GM10248 (cell line): Measurements from ENCODE around the gene TRAP1.

ENCODE experiments used
- CTCF ChIA-PET: fragments of 300-600 bp; sonication (Branson Sonifier 250); formaldehyde crosslinking; extraction: SDS; loops from one replicate; lab custom pipeline; 2021; ENCODE audit warnings: antibody characterized with exemption; lab: Yijun Ruan, JAX
- POLR2A ChIA-PET: fragments of 350-650 bp; sonication (Branson Sonifier 250); formaldehyde crosslinking; extraction: SDS; loops from one replicate; lab custom pipeline; 2020; ENCODE audit warnings: antibody characterized with exemption; lab: Yijun Ruan, JAX
- DNase-seq: peaks from one replicate; pipeline ENCODE4 v3.0.0; 2012; ENCODE audit errors: extremely low spot score
- CTCF ChIP-seq: IDR thresholded peaks from 2 replicates; pipeline ENCODE4 v1.5.1; 2012; ENCODE audit warnings: mild to moderate bottlenecking, low read depth; ENCODE audit errors: extremely low read depth, missing control alignments, control extremely low read depth

Gene TRAP1

GRCh38 chr16:3645108-3645503 lies 72.2 kb downstream of the TRAP1 start:
- CTCF ChIA-PET: no interaction called here
- TF ChIP-seq CTCF: no peak
- DNase-seq: no peak
- POLR2A ChIA-PET: no interaction called here

- no peak for DNase-seq
- CTCF ChIA-PET: interaction anchor here (1.2 kb wide), 1 partner anchor 10 kb away, joined by 6 read pairs; no protein-coding TSS in a partner anchor
- TF ChIP-seq CTCF: no peak
- POLR2A ChIA-PET: no interaction called here
Observed at GRCh38 chr16:3643095-3643730, 74.1 kb downstream of the TRAP1 start.

- ChIA-PET POLR2A (no interaction called here), CTCF (interaction anchor here (1.2 kb wide), 1 partner anchor 11 kb away, joined by 6 read pairs; no protein-coding TSS in a partner anchor)
- no peak for TF ChIP-seq CTCF
- DNase-seq: no peak
Observed at GRCh38 chr16:3642397-3643094, 74.8 kb downstream of the TRAP1 start.

GRCh38 chr16:3641801-3642396 lies 75.4 kb downstream of the TRAP1 start:
- TF ChIP-seq CTCF: no peak
- CTCF ChIA-PET: no interaction called here
- DNase-seq: no peak
- POLR2A ChIA-PET: no interaction called here

GRCh38 chr16:3640632-3641501 lies 76.5 kb downstream of the TRAP1 start:
- ChIA-PET CTCF (interaction anchor here (1.3 to 2.2 kb wide), 4 partner anchors 11 to 23 kb away, joined by 3 to 6 read pairs (median 4); no protein-coding TSS in a partner anchor), POLR2A (no interaction called here)
- TF ChIP-seq CTCF: no peak
- no peak for DNase-seq

GRCh38 chr16:3640207-3640606 lies 77.1 kb downstream of the TRAP1 start:
- TF ChIP-seq CTCF: no peak
- CTCF ChIA-PET: interaction anchor here (1.3 to 2.2 kb wide), 4 partner anchors 12 to 23 kb away, joined by 3 to 6 read pairs (median 4); no protein-coding TSS in a partner anchor
- no peak for DNase-seq
- POLR2A ChIA-PET: no interaction called here
